IMR-90 (cell line): Measurements from ENCODE around the gene RAB3C. TPM values are rescaled to one million over a fixed set of nuclear protein-coding genes. Genes with fewer than 3 reads are reported as not detected.

Experiments
- ATAC-seq: fragments of 200-7000 bp; cut with Tn5 transposase; 2 replicates; pipeline ENCODE4 v1.9.1; 2020; ENCODE audit warnings: low read depth, mild to moderate bottlenecking, moderate library complexity
- BruUV-seq: library from RNA; stranded (reverse); fragments of 400-500 nt; replicated peaks from 2 replicates; lab custom pipeline; 2021; lab: Mats Ljungman, UMichigan
- CTCF ChIA-PET: fragments of 300-600 bp; formaldehyde crosslinking; extraction: SDS; loops from one replicate; lab custom pipeline; 2021; ENCODE audit warnings: antibody characterized with exemption; lab: Yijun Ruan, JAX
- POLR2A ChIA-PET: fragments of 300-600 bp; sonication (Branson Sonifier 250); formaldehyde crosslinking; loops from one replicate; lab custom pipeline; 2022; ENCODE audit warnings: antibody characterized with exemption; ENCODE audit not compliant: unreplicated experiment; lab: Charles Lee
- DNase-seq: peaks from one replicate; pipeline ENCODE4 v3.0.0; 2013
- H2AFZ ChIP-seq: replicated peaks from 2 replicates; pipeline ENCODE3; 2013; ENCODE audit warnings: low read length, mild to moderate bottlenecking; ENCODE audit not compliant: poor library complexity
- H2AK5ac ChIP-seq: 2 replicates; pipeline ENCODE4 v1.6.1; 2013; ENCODE audit warnings: low read depth, low read length, inconsistent platforms
- H2AK9ac ChIP-seq: replicated peaks from 2 replicates; pipeline ENCODE3; 2013; ENCODE audit warnings: mild to moderate bottlenecking, low read depth, low read length, moderate library complexity; ENCODE audit not compliant: poor library complexity
- H2BK120ac ChIP-seq: 2 replicates; pipeline ENCODE4 v1.6.1; 2013; ENCODE audit warnings: low read depth, low read length, inconsistent platforms
- H2BK15ac ChIP-seq: 3 replicates; pipeline ENCODE4 v1.6.1; 2013; ENCODE audit warnings: low read depth, low read length, inconsistent platforms
- H2BK20ac ChIP-seq: 2 replicates; pipeline ENCODE4 v1.6.1; 2013; ENCODE audit warnings: low read depth, mild to moderate bottlenecking, inconsistent platforms, low read length, moderate library complexity
- H2BK5ac ChIP-seq: 2 replicates; pipeline ENCODE4 v1.6.1; 2013; ENCODE audit warnings: mild to moderate bottlenecking, low read depth, low read length, inconsistent platforms; ENCODE audit not compliant: poor library complexity, severe bottlenecking
- H3K14ac ChIP-seq: replicated peaks from 2 replicates; pipeline ENCODE4 v1.6.1; 2013; ENCODE audit warnings: low read depth, low read length, inconsistent platforms
- H3K18ac ChIP-seq: 2 replicates; pipeline ENCODE4 v1.6.1; 2013; ENCODE audit warnings: low read depth, low read length, control low read depth
- H3K23ac ChIP-seq: 2 replicates; pipeline ENCODE4 v1.6.1; 2013; ENCODE audit warnings: low read depth, low read length, inconsistent platforms
- H3K27ac ChIP-seq: 2 replicates; pipeline ENCODE4 v1.5.1; 2013; ENCODE audit warnings: mild to moderate bottlenecking, control low read depth, low read length; ENCODE audit not compliant: insufficient read depth
- H3K27me3 ChIP-seq: 2 replicates; pipeline ENCODE4 v1.6.1; 2013; ENCODE audit warnings: low read length; ENCODE audit not compliant: control insufficient read depth, insufficient read depth
- H3K36me3 ChIP-seq: 2 replicates; pipeline ENCODE4 v1.6.1; 2013; ENCODE audit warnings: low read length, mixed read lengths; ENCODE audit not compliant: control insufficient read depth, insufficient read depth
- H3K4ac ChIP-seq: 2 replicates; pipeline ENCODE4 v1.6.1; 2013; ENCODE audit warnings: low read depth, low read length, inconsistent platforms
- H3K4me1 ChIP-seq: 2 replicates; pipeline ENCODE4 v1.6.1; 2013; ENCODE audit warnings: low read length, mixed read lengths; ENCODE audit not compliant: control insufficient read depth, insufficient read depth
- H3K4me2 ChIP-seq: 2 replicates; pipeline ENCODE4 v1.6.1; 2013; ENCODE audit warnings: low read depth, mild to moderate bottlenecking, control low read depth, low read length, moderate library complexity
- H3K4me3 ChIP-seq: 2 replicates; pipeline ENCODE4 v1.5.1; 2013; ENCODE audit warnings: low read depth, mild to moderate bottlenecking, control low read depth, low read length, moderate library complexity; ENCODE audit not compliant: insufficient read depth
- H3K56ac ChIP-seq: 2 replicates; pipeline ENCODE4 v1.6.1; 2013; ENCODE audit warnings: low read length, inconsistent platforms; ENCODE audit not compliant: insufficient read depth; ENCODE audit errors: extremely low read depth
- H3K79me1 ChIP-seq, 2 experiments: 2 replicates each; pipeline ENCODE4 v1.6.1; 2013; ENCODE audit warnings: low read length in 2 of 2, inconsistent platforms in 1 of 2, low read depth in 1 of 2
- H3K9ac ChIP-seq: 2 replicates; pipeline ENCODE4 v1.6.1; 2013; ENCODE audit warnings: low read depth, low read length, control low read depth
- H3K9me1 ChIP-seq: 2 replicates; pipeline ENCODE4 v1.6.1; 2013; ENCODE audit warnings: low read length, inconsistent platforms; ENCODE audit not compliant: insufficient read depth
- H3K9me3 ChIP-seq: 2 replicates; pipeline ENCODE4 v1.6.1; 2013; ENCODE audit warnings: low read length; ENCODE audit not compliant: control insufficient read depth, insufficient read depth
- H4K20me1 ChIP-seq: 2 replicates; pipeline ENCODE4 v1.6.1; 2013; ENCODE audit warnings: low read length, inconsistent platforms; ENCODE audit not compliant: insufficient read depth
- H4K5ac ChIP-seq: 2 replicates; pipeline ENCODE4 v1.6.1; 2013; ENCODE audit warnings: mild to moderate bottlenecking, low read depth, low read length, control low read depth
- H4K8ac ChIP-seq, 2 experiments: 2 replicates each; pipeline ENCODE4 v1.6.1; 2013; ENCODE audit warnings: low read depth in 2 of 2, low read length in 2 of 2, control low read depth in 1 of 2, inconsistent platforms in 1 of 2
- H4K91ac ChIP-seq: 2 replicates; pipeline ENCODE4 v1.6.1; 2013; ENCODE audit warnings: low read depth, low read length, inconsistent platforms; ENCODE audit not compliant: insufficient read depth
- CTCF ChIP-seq: conservative IDR thresholded peaks from 2 replicates; pipeline ENCODE4 v1.5.1; 2012; ENCODE audit warnings: mild to moderate bottlenecking, low read depth, low read length, improper control_type of control experiment
- MAFK ChIP-seq: IDR thresholded peaks from 2 replicates; pipeline ENCODE4 v1.6.1; 2012; ENCODE audit warnings: low read depth, low read length, improper control_type of control experiment
- RCOR1 ChIP-seq: IDR thresholded peaks from 2 replicates; pipeline ENCODE4 v1.6.1; 2012; ENCODE audit warnings: mild to moderate bottlenecking, low read length, improper control_type of control experiment; ENCODE audit not compliant: insufficient replicate concordance
- WGBS, 2 experiments: methylation state at CpG; one replicate each; pipeline versions ENCODE4 v1.1.5 to v1.1.7; 2013; ENCODE audit warnings: missing lambda C conversion rate in 2 of 2; ENCODE audit not compliant: insufficient read length in 1 of 2; ENCODE audit errors: extremely low coverage in 2 of 2; 5-methylcytosine and 5-hydroxymethylcytosine counted together
- dilution Hi-C: fragments of 300-500 bp; cut with HindIII; formaldehyde crosslinking; loops from one replicate; pipeline ENCODE4 v1.14.3; 2018; ENCODE audit warnings: low sequenced_read_pairs; ENCODE audit not compliant: unreplicated experiment
- in situ Hi-C: fragments of 300-500 bp; cut with MboI; formaldehyde crosslinking; loops from 3 replicates; pipeline ENCODE4 v1.14.3; 2019; ENCODE audit warnings: low sequenced_read_pairs, inconsistent platforms, mixed read lengths
- intact Hi-C: fragments of 100-400 bp; cut with micrococcal nuclease; formaldehyde crosslinking; loops from 2 replicates; pipeline ENCODE4 v1.10.0; 2022
- polyA plus RNA-seq, 3 experiments: library from polyadenylated mRNA; depleted of rRNA; stranded (reverse); fragments of >200 nt; gene quantifications; 2 replicates each; pipeline ENCODE4 v1.2.3, GENCODE V29; 2012; ENCODE audit warnings: low replicate concordance in 1 of 3
- total RNA-seq: library from RNA; depleted of rRNA; stranded (reverse); fragments of >200 nt; gene quantifications from 2 replicates; pipeline ENCODE4 v1.2.3, GENCODE V29; 2012

The RAB3C gene
- total and polyA plus RNA-seq, 2 of the 4 experiments (the other 2 are of a cell fraction) = not detected

GRCh38 chr5:58770136-58770535 is 187.3 kb downstream of the RAB3C start:
- Histone ChIP-seq H4K91ac (no peak overlapping the region), H3K27ac (no peak overlapping the region), H3K4me3 (no peak overlapping the region), H2BK120ac (no peak overlapping the region), H3K79me1 (no peaks in the 10 kb centered on the region), H2BK15ac (no peak overlapping the region), H3K4me1 (no peaks in the 10 kb centered on the region), H2BK5ac (no peak overlapping the region), H4K8ac (no peak overlapping the region), H3K56ac (no peak overlapping the region), H2AFZ (no peak overlapping the region), H3K4ac (no peak overlapping the region), H4K5ac (no peak overlapping the region), H3K9me3 (no peaks in the 10 kb centered on the region), H3K27me3 (no peaks in the 10 kb centered on the region; the same call in 1 of the 2 replicates), H4K20me1 (no peaks in the 10 kb centered on the region), H3K18ac (no peak overlapping the region), H3K14ac (no peak overlapping the region), H2AK9ac (no peak overlapping the region), H3K36me3 (no peaks in the 10 kb centered on the region), H2BK20ac (no peak overlapping the region), H3K9ac (no peak overlapping the region), H3K4me2 (no peak overlapping the region), H3K9me1 (no peaks in the 10 kb centered on the region), H3K23ac (no peak overlapping the region), H2AK5ac (no peak overlapping the region)
- WGBS, 2 experiments = no CpG with 5 or more reads among the region's 3 CpGs
- intact Hi-C loops (loop anchor here (5.0 kb wide), 1 partner anchor 52 kb away; no protein-coding TSS in a partner anchor), dilution Hi-C loops (no loop called here), in situ Hi-C loops (no loop called here)
- DNase-seq = no peak
- no peak for ATAC-seq
- POLR2A ChIA-PET = no interaction called here
- BruUV-seq = no TSS peak
- CTCF ChIA-PET = interaction anchor here (0.6 kb wide), 1 partner anchor 16 kb away, joined by 4 read pairs; no protein-coding TSS in a partner anchor
- no peak for TF ChIP-seq MAFK
- TF ChIP-seq RCOR1 = no peak
- TF ChIP-seq CTCF = no peak
